Tibial artery (tissue), 4 donors: ENCODE results near the gene ATAD3C.
"Not testable (repeated sequence)": the region's sequence is repeated elsewhere in the genome, so short reads cannot be mapped to it uniquely, and the experiment has no call there.

Experiments
- DNase-seq, 2 donors: peaks; one replicate each; pipeline ENCODE4 v3.0.0-alpha.2; 2019
- H3K27ac ChIP-seq, 2 donors: fragments of 200-600 bp; sonication (generic) in 1 of 2; 1 replicate in 1 of 2; 2 replicates in 1 of 2; pipeline ENCODE4 v1.5.1; 2018 to 2019; ENCODE audit warnings: mild to moderate bottlenecking in 1 of 2
- H3K27me3 ChIP-seq, 2 donors: fragments of 200-600 bp; sonication (generic) in 1 of 2; one replicate each; pipeline versions ENCODE4 v1.5.1 to v1.6.0; 2016 to 2019
- H3K36me3 ChIP-seq, 3 donors: fragments of 200-600 bp; sonication (generic) in 2 of 3; one replicate each; pipeline ENCODE4 v1.5.1; 2016 to 2019; ENCODE audit warnings: mild to moderate bottlenecking in 2 of 3
- H3K4me1 ChIP-seq, 4 donors: fragments of 200-600 bp; sonication (generic) in 2 of 4; 1 replicate in 3 of 4; 2 replicates in 1 of 4; pipeline ENCODE4 v1.5.1; 2016 to 2019
- H3K4me3 ChIP-seq, 2 donors: fragments of 200-600 bp; sonication (generic) in 1 of 2; 1 replicate in 1 of 2; 2 replicates in 1 of 2; pipeline ENCODE4 v1.5.1; 2018 to 2019; ENCODE audit warnings: mild to moderate bottlenecking in 2 of 2
- H3K9me3 ChIP-seq, 3 donors: fragments of 200-600 bp; sonication (generic) in 1 of 3; one replicate each; pipeline ENCODE4 v1.5.1; 2016 to 2019
- intact Hi-C: fragments of 100-400 bp; cut with DNase I; formaldehyde crosslinking; loops from one replicate; pipeline ENCODE4 v1.15.0; 2023; ENCODE audit warnings: low total_unique reads
- TF ChIP-seq, protein P1 (sequence below), 2 experiments: fragments of 200-600 bp in 1 of 2; fragments of 450-650 bp in 1 of 2; IDR thresholded peaks; one replicate each; pipeline ENCODE4 v1.5.1; 2017 to 2019; ENCODE audit warnings: antibody characterized with exemption in 2 of 2, mild to moderate bottlenecking in 1 of 2, moderate library complexity in 1 of 2

ATAD3C gene

DNA sequence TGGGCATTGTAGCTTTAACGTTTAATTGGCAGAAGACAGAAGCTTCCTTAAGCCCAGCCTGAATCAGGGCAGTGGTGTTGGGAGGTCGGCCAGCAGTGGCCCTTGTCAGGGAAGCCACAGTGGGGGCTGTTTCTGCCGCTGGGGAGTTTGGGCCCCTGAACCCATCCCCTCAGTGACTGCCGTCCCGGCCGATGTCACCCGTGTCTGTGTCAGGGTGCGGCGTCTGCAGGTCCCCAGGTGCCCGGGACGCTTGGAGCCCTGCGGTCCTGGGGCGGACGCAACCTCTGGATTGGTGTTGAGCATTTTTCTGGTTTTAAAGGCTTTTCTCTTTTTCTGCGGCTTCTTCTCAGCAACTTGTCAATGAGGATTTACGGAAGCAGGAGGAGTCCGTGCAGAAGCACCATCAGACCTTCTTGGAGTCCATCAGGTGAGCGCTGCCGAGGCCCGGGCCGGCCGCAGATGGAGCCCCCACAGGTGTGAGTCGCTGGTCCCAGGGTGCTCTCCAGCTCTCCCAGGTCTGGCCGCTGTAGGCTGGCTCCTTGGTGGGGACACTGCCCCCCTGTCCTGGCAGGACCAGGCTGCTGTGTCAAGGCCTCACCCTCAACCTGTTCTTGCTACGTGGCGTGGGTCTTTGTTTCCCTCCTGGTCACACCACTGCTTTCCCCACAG, 2.3 kb downstream of the ATAD3C start:
- Histone ChIP-seq H3K9me3 (no peaks in the 10 kb centered on the region), H3K4me1 (no peaks in the 10 kb centered on the region), H3K27ac (no peak overlapping the region), H3K27me3 (peaks cover 0 to 2% of the 10 kb centered on the region in 2 donors), H3K36me3 (no peaks in the 10 kb centered on the region), H3K4me3 (no peak overlapping the region)
- DNase-seq: no peak
- TF ChIP-seq, protein P1, sequence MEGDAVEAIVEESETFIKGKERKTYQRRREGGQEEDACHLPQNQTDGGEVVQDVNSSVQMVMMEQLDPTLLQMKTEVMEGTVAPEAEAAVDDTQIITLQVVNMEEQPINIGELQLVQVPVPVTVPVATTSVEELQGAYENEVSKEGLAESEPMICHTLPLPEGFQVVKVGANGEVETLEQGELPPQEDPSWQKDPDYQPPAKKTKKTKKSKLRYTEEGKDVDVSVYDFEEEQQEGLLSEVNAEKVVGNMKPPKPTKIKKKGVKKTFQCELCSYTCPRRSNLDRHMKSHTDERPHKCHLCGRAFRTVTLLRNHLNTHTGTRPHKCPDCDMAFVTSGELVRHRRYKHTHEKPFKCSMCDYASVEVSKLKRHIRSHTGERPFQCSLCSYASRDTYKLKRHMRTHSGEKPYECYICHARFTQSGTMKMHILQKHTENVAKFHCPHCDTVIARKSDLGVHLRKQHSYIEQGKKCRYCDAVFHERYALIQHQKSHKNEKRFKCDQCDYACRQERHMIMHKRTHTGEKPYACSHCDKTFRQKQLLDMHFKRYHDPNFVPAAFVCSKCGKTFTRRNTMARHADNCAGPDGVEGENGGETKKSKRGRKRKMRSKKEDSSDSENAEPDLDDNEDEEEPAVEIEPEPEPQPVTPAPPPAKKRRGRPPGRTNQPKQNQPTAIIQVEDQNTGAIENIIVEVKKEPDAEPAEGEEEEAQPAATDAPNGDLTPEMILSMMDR (IDR thresholded peaks at IDR 0.05): no peak
- intact Hi-C loops: no loop called here

DNA sequence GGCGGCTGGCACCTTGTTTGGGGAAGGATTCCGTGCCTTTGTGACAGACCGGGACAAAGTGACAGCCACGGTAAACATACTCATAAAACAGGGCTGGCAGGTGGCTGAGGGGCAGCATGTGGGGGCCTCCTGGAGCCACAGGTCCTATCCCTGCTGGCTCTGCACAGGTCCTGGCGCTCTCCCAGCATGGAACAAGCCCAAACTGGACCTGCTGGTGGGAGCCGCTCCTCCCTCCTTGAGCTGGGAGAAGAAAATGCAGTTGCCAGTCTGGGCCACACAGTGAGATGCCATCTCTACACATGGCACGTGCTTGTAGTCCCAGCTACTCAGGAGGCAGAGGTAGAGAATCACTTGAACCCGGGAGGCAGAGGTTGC, 2.9 kb downstream of the ATAD3C start:
- H3K4me3 ChIP-seq, intact Hi-C loops, H3K36me3 ChIP-seq, H3K4me1 ChIP-seq, DNase-seq, H3K9me3 ChIP-seq, H3K27me3 ChIP-seq, H3K27ac ChIP-seq: not testable (repeated sequence)

DNA sequence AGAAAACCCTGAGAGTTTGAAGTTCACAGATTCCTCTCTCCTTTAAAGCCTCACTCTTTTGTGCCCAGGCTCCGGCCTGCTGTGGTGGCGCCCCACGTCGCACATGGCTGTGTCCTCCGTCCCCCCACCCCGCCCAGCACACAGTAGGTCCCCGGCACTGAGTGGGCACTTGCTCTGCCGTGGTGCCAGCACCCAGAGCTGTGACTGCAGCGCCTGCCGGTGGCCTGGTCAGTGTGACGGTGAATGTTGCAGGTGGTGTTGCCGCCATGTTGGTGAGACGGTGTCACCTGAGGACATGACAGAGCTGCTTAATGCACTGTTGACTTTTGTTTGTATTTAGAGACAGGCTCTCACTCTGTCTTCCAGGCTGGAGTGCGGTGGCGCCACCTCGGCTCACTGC, 3.4 kb downstream of the ATAD3C start:
- DNase-seq: no peak
- Histone ChIP-seq H3K9me3 (no peaks in the 10 kb centered on the region), H3K27ac (no peak overlapping the region), H3K4me3 (no peak overlapping the region), H3K27me3 (peaks cover 0 to 2% of the 10 kb centered on the region in 2 donors), H3K4me1 (no peaks in the 10 kb centered on the region), H3K36me3 (no peaks in the 10 kb centered on the region)
- intact Hi-C loops: no loop called here
- TF ChIP-seq, protein P1 (IDR thresholded peaks at IDR 0.05): no peak

DNA sequence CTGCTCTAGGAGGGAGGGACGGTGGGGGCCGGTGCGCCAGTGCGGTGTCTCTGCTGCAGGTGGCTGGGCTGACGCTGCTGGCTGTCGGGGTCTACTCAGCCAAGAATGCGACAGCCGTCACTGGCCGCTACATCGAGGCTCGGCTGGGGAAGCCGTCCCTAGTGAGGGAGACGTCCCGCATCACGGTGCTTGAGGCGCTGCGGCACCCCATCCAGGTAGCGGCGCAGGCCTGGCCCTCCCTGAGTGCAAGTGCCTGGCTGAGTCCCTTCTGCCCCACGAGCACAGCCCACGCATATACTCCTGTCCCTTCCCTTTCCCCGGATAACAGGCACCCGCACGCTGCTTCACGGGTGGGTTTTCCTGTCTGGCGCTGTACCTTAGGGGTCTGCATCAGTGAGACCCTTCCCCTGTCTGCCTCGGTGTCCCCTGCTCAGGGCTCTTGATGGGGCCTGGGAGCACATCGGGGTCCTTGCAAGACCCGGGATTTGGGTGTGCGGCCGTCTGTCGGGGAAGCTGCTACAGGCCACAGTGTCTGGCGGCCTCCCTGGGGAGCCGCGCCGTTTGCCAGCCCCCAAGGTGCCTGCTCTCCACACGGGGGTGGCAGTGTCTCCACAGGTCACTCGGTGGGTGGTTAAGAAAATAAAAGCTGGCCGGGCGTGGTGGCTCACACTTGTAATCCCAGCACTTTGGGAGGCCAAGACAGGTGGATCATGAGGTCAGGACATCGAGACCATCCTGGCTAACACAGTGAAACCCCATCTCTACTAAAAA, 5.0 kb downstream of the ATAD3C start:
- intact Hi-C loops, H3K4me1 ChIP-seq, H3K9me3 ChIP-seq, H3K36me3 ChIP-seq, DNase-seq, H3K4me3 ChIP-seq, H3K27ac ChIP-seq, H3K27me3 ChIP-seq: not testable (repeated sequence)

DNA sequence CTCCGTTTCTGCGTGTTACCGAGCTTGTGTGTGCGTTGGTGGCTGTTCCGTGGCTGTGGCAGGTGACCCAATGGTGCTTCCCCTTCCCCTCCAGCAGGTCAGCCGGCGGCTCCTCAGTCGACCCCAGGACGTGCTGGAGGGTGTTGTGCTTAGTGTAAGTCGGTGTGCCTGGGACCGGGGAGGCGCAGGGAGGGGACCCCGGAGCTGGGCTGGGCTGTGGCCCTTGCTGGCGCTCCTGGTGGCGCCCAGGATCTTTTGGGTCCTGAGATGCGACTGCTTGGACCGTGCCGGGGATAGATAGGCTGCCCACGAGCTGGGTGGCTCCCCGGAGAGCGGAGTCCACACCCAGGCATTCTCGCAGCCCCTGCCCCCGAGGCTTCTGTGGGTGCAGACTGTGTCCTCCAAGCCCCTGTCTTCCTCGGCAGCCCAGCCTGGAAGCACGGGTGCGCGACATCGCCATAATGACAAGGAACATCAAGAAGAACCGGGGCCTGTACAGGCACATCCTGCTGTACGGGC, 5.9 kb downstream of the ATAD3C start:
- H3K27ac ChIP-seq: no peak overlapping the region
- H3K36me3 ChIP-seq: no peaks in the 10 kb centered on the region
- no peaks in the 10 kb centered on the region for H3K4me1 ChIP-seq
- TF ChIP-seq, protein P1 (IDR thresholded peaks at IDR 0.05): no peak
- no peak for DNase-seq
- H3K9me3 ChIP-seq: no peaks in the 10 kb centered on the region
- peaks cover 0 to 2% of the 10 kb centered on the region in 2 donors for H3K27me3 ChIP-seq
- intact Hi-C loops: no loop called here
- H3K4me3 ChIP-seq: no peak overlapping the region

DNA sequence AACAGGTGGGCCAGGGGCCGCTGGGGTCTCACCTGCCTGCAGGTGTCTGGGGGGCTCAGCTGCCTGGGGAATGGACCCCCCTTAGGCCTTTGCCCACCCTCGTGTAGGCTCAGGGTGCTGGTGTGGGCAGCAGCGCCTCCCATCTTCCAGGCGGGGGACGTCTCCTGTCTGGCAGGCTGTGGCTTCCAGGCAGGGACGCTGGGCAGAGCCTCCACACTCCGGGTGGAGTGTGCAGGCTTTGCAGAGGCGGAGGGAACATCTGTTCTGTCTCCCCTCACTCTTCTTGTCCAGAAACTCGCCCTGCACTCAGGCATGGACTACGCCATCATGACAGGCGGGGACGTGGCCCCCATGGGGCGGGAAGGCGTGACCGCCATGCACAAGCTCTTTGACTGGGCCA, 6.4 kb downstream of the ATAD3C start:
- DNase-seq, H3K9me3 ChIP-seq, H3K27ac ChIP-seq, H3K4me1 ChIP-seq, H3K27me3 ChIP-seq, H3K36me3 ChIP-seq, H3K4me3 ChIP-seq, intact Hi-C loops: not testable (repeated sequence)

DNA sequence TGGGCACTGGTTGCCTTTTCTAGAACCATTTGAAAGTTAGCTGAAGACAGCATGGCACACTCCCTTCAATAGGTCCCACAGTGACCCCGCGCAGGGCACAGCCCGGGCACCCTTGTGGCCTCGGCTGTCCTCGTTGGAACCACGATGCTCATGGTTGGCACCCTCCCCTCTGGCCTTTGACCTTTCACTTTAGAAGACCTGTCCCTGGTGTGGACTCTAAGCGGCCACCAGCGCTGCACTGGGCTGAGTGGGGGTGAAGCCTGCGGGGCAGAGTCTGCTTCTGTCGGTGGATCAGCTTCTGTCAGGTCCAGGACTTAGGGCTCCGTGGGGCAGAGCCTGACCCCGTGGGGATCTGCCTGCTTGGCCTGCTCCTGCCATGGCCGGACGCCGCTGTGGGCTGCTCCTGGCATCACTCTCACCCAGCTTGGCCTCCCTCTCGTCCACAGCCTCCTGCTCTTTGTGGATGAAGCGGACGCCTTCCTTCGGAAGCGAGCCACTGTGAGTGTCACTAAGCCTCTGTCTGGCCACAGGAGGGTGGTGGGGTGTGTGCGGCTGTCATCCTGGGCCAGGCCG, 7.3 kb downstream of the ATAD3C start:
- H3K36me3 ChIP-seq, intact Hi-C loops, H3K9me3 ChIP-seq, DNase-seq, H3K27ac ChIP-seq, H3K4me3 ChIP-seq, H3K4me1 ChIP-seq: not testable (repeated sequence)
- H3K27me3 ChIP-seq: peaks cover 0 to 13% of the 10 kb centered on the region in 2 donors

DNA sequence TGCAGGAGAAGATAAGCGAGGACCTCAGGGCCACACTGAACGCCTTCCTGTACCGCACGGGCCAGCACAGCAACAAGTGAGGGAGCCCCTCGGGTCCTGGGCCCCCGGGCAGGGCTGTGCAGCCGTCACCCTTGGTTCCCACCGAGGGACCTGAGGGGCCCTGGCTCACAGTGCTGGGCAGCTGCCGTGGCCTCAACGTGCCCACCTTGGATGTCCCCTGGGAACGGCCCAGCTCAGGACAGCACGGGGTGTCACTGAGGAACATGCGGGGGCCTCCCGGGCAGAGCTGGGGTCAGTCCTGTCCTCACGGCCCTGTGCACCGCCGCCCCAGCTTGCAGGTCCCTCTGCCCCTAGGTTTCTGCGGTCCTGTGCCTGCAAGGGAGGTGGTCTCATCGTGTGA, 9.7 kb downstream of the ATAD3C start:
- H3K36me3 ChIP-seq, DNase-seq, H3K4me1 ChIP-seq, intact Hi-C loops, H3K27ac ChIP-seq, H3K4me3 ChIP-seq, H3K9me3 ChIP-seq: not testable (repeated sequence)
- H3K27me3 ChIP-seq: peaks cover 0 to 31% of the 10 kb centered on the region in 2 donors

DNA sequence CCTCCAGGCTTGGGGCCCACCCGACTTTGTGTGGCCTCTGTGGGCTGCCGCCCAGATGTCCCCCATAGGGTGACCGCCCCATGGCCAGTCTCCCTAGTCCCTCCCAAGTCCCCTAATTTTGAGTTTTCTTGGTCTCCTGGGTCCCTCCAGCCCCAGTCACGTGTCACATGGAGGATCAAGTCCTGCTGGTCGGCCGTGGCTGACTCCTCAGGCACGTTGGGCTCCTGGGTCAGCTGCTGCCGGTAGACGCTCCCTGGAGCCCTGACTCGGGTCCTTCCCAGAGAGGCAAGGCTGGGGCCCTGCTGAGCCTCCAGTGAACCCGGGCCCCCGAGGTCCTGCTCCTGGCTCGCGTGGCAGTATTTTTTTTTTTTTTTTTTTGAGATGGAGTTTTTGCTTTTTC, 10.2 kb downstream of the ATAD3C start:
- H3K27ac ChIP-seq, H3K4me3 ChIP-seq, H3K4me1 ChIP-seq, DNase-seq, H3K9me3 ChIP-seq, intact Hi-C loops, H3K36me3 ChIP-seq: not testable (repeated sequence)
- H3K27me3 ChIP-seq: peaks cover 0 to 31% of the 10 kb centered on the region in 2 donors
